GM12892 (cell line): ENCODE measurements around the gene KIF14.

Experiments
- POLR2A ChIP-seq: IDR thresholded peaks from 2 replicates; pipeline ENCODE4 v1.6.1; 2011; ENCODE audit warnings: low read depth, low read length, control low read depth
- POLR2AphosphoS5 ChIP-seq: IDR thresholded peaks from 2 replicates; pipeline ENCODE4 v1.6.1; 2011; ENCODE audit warnings: low read depth, low read length, control low read depth

GRCh38 chr1:200634261-200635122 is 13.9 kb upstream of the KIF14 start:
- no peak for TF ChIP-seq POLR2A
- TF ChIP-seq POLR2AphosphoS5: no peak
